ENCODE measurements around the gene FXN.
"Not testable (repeated sequence)": the region's sequence is repeated elsewhere in the genome, so short reads cannot be mapped to it uniquely, and the experiment has no call there.

Gene FXN
- total RNA-seq: 7.0 to 10.6 (median 8.8) reads per million in 3 donors

GRCh38 chr9:69035438-69036308 is at the start of gene FXN:
FXN (plus strand) TSS chr9:69035752; CDS start chr9:69035783, 31 bp downstream.
- Histone ChIP-seq H3K9me3 (ENCODE audit: control insufficient read depth, low read length) (no peaks in the 10 kb centered on the region), H3K4me3 (ENCODE audit: insufficient read depth, low read depth, low read length, poor library complexity, severe bottlenecking) (peak within 1 kb of the TSS; percentile 62), H3K36me3 (ENCODE audit: control insufficient read depth, insufficient read depth, low read length) (no peaks in the 10 kb centered on the region), H3K4me1 (ENCODE audit: control insufficient read depth, insufficient read depth, low read length, poor library complexity, severe bottlenecking) (peaks cover 5% of the 10 kb centered on the region), H3K27ac (ENCODE audit: insufficient read depth, low read length, poor library complexity, severe bottlenecking) (peak within 1 kb of the TSS; percentile 55), H3K27me3 (replicated peaks; ENCODE audit: control insufficient read depth, insufficient read depth, low read length, poor library complexity, severe bottlenecking) (no peaks in the 10 kb centered on the region)
- peak; percentile 51 to 68 (median 60) for DNase-seq

GRCh38 chr9:68986949-68987348 is 48.6 kb upstream of the FXN start:
- not testable (repeated sequence) for H3K27ac ChIP-seq (ENCODE audit: insufficient read depth, low read length, poor library complexity, severe bottlenecking); H3K9me3 ChIP-seq (ENCODE audit: control insufficient read depth, low read length); H3K4me1 ChIP-seq (ENCODE audit: control insufficient read depth, insufficient read depth, low read length, poor library complexity, severe bottlenecking); H3K27me3 ChIP-seq (replicated peaks; ENCODE audit: control insufficient read depth, insufficient read depth, low read length, poor library complexity, severe bottlenecking); H3K4me3 ChIP-seq (ENCODE audit: insufficient read depth, low read depth, low read length, poor library complexity, severe bottlenecking); H3K36me3 ChIP-seq (ENCODE audit: control insufficient read depth, insufficient read depth, low read length); DNase-seq

GRCh38 chr9:68991457-68991856 is 44.1 kb upstream of the FXN start:
- Histone ChIP-seq H3K4me1 (ENCODE audit: control insufficient read depth, insufficient read depth, low read length, poor library complexity, severe bottlenecking) (no peaks in the 10 kb centered on the region), H3K9me3 (ENCODE audit: control insufficient read depth, low read length) (no peaks in the 10 kb centered on the region), H3K4me3 (ENCODE audit: insufficient read depth, low read depth, low read length, poor library complexity, severe bottlenecking) (no peak overlapping the region), H3K27me3 (replicated peaks; ENCODE audit: control insufficient read depth, insufficient read depth, low read length, poor library complexity, severe bottlenecking) (no peaks in the 10 kb centered on the region), H3K27ac (ENCODE audit: insufficient read depth, low read length, poor library complexity, severe bottlenecking) (no peak overlapping the region), H3K36me3 (ENCODE audit: control insufficient read depth, insufficient read depth, low read length) (no peaks in the 10 kb centered on the region)
- DNase-seq: no peak

GRCh38 chr9:68995776-68996175 is 39.8 kb upstream of the FXN start:
- no peak for DNase-seq
- no peaks in the 10 kb centered on the region for H3K9me3 ChIP-seq (ENCODE audit: control insufficient read depth, low read length)
- H3K27ac ChIP-seq (ENCODE audit: insufficient read depth, low read length, poor library complexity, severe bottlenecking): no peak overlapping the region
- no peaks in the 10 kb centered on the region for H3K4me1 ChIP-seq (ENCODE audit: control insufficient read depth, insufficient read depth, low read length, poor library complexity, severe bottlenecking)
- no peaks in the 10 kb centered on the region for H3K27me3 ChIP-seq (replicated peaks; ENCODE audit: control insufficient read depth, insufficient read depth, low read length, poor library complexity, severe bottlenecking)
- no peak overlapping the region for H3K4me3 ChIP-seq (ENCODE audit: insufficient read depth, low read depth, low read length, poor library complexity, severe bottlenecking)
- no peaks in the 10 kb centered on the region for H3K36me3 ChIP-seq (ENCODE audit: control insufficient read depth, insufficient read depth, low read length)

GRCh38 chr9:68996462-68996861 is 39.1 kb upstream of the FXN start:
- no peak overlapping the region for H3K27ac ChIP-seq (ENCODE audit: insufficient read depth, low read length, poor library complexity, severe bottlenecking)

GRCh38 chr9:68997666-68998065 is 37.9 kb upstream of the FXN start:
- H3K9me3 ChIP-seq (ENCODE audit: control insufficient read depth, low read length): no peaks in the 10 kb centered on the region
- no peak for DNase-seq
- H3K27ac ChIP-seq (ENCODE audit: insufficient read depth, low read length, poor library complexity, severe bottlenecking): no peak overlapping the region
- H3K4me3 ChIP-seq (ENCODE audit: insufficient read depth, low read depth, low read length, poor library complexity, severe bottlenecking): no peak overlapping the region
- H3K27me3 ChIP-seq (replicated peaks; ENCODE audit: control insufficient read depth, insufficient read depth, low read length, poor library complexity, severe bottlenecking): no peaks in the 10 kb centered on the region
- H3K36me3 ChIP-seq (ENCODE audit: control insufficient read depth, insufficient read depth, low read length): no peaks in the 10 kb centered on the region
- H3K4me1 ChIP-seq (ENCODE audit: control insufficient read depth, insufficient read depth, low read length, poor library complexity, severe bottlenecking): no peaks in the 10 kb centered on the region

More at GRCh38 chr9:68996462-68996861, 39.1 kb upstream of the FXN start:
- no peak for DNase-seq
- no peaks in the 10 kb centered on the region for H3K27me3 ChIP-seq (replicated peaks; ENCODE audit: control insufficient read depth, insufficient read depth, low read length, poor library complexity, severe bottlenecking)
- no peaks in the 10 kb centered on the region for H3K4me1 ChIP-seq (ENCODE audit: control insufficient read depth, insufficient read depth, low read length, poor library complexity, severe bottlenecking)
- no peaks in the 10 kb centered on the region for H3K36me3 ChIP-seq (ENCODE audit: control insufficient read depth, insufficient read depth, low read length)
- no peaks in the 10 kb centered on the region for H3K9me3 ChIP-seq (ENCODE audit: control insufficient read depth, low read length)
- H3K4me3 ChIP-seq (ENCODE audit: insufficient read depth, low read depth, low read length, poor library complexity, severe bottlenecking): no peak overlapping the region

- Histone ChIP-seq H3K4me1 (ENCODE audit: control insufficient read depth, insufficient read depth, low read length, poor library complexity, severe bottlenecking) (no peaks in the 10 kb centered on the region), H3K9me3 (ENCODE audit: control insufficient read depth, low read length) (no peaks in the 10 kb centered on the region)
Observed at GRCh38 chr9:68998385-68998784, 37.2 kb upstream of the FXN start.

GRCh38 chr9:68998812-68999211 is 36.7 kb upstream of the FXN start:
- Histone ChIP-seq H3K4me1 (ENCODE audit: control insufficient read depth, insufficient read depth, low read length, poor library complexity, severe bottlenecking) (no peaks in the 10 kb centered on the region), H3K36me3 (ENCODE audit: control insufficient read depth, insufficient read depth, low read length) (no peaks in the 10 kb centered on the region), H3K27ac (ENCODE audit: insufficient read depth, low read length, poor library complexity, severe bottlenecking) (no peak overlapping the region), H3K9me3 (ENCODE audit: control insufficient read depth, low read length) (no peaks in the 10 kb centered on the region), H3K4me3 (ENCODE audit: insufficient read depth, low read depth, low read length, poor library complexity, severe bottlenecking) (no peak overlapping the region), H3K27me3 (replicated peaks; ENCODE audit: control insufficient read depth, insufficient read depth, low read length, poor library complexity, severe bottlenecking) (no peaks in the 10 kb centered on the region)
- no peak for DNase-seq

More at GRCh38 chr9:68998385-68998784, 37.2 kb upstream of the FXN start:
- H3K36me3 ChIP-seq (ENCODE audit: control insufficient read depth, insufficient read depth, low read length): no peaks in the 10 kb centered on the region
- H3K4me3 ChIP-seq (ENCODE audit: insufficient read depth, low read depth, low read length, poor library complexity, severe bottlenecking): no peak overlapping the region
- H3K27ac ChIP-seq (ENCODE audit: insufficient read depth, low read length, poor library complexity, severe bottlenecking): no peak overlapping the region
- H3K27me3 ChIP-seq (replicated peaks; ENCODE audit: control insufficient read depth, insufficient read depth, low read length, poor library complexity, severe bottlenecking): no peaks in the 10 kb centered on the region
- DNase-seq: no peak

- no peaks in the 10 kb centered on the region for H3K27me3 ChIP-seq (replicated peaks; ENCODE audit: control insufficient read depth, insufficient read depth, low read length, poor library complexity, severe bottlenecking)
- H3K27ac ChIP-seq (ENCODE audit: insufficient read depth, low read length, poor library complexity, severe bottlenecking): no peak overlapping the region
- no peaks in the 10 kb centered on the region for H3K9me3 ChIP-seq (ENCODE audit: control insufficient read depth, low read length)
- H3K36me3 ChIP-seq (ENCODE audit: control insufficient read depth, insufficient read depth, low read length): no peaks in the 10 kb centered on the region
- no peak overlapping the region for H3K4me3 ChIP-seq (ENCODE audit: insufficient read depth, low read depth, low read length, poor library complexity, severe bottlenecking)
- DNase-seq: peak in 2 of 3 donors; percentile 23 to 44
- no peaks in the 10 kb centered on the region for H3K4me1 ChIP-seq (ENCODE audit: control insufficient read depth, insufficient read depth, low read length, poor library complexity, severe bottlenecking)
Observed at GRCh38 chr9:68999393-69000105, 36.0 kb upstream of the FXN start.

GRCh38 chr9:69001921-69002320 is 33.6 kb upstream of the FXN start:
- no peaks in the 10 kb centered on the region for H3K36me3 ChIP-seq (ENCODE audit: control insufficient read depth, insufficient read depth, low read length)
- no peak overlapping the region for H3K4me3 ChIP-seq (ENCODE audit: insufficient read depth, low read depth, low read length, poor library complexity, severe bottlenecking)
- H3K4me1 ChIP-seq (ENCODE audit: control insufficient read depth, insufficient read depth, low read length, poor library complexity, severe bottlenecking): no peaks in the 10 kb centered on the region
- no peak overlapping the region for H3K27ac ChIP-seq (ENCODE audit: insufficient read depth, low read length, poor library complexity, severe bottlenecking)
- no peaks in the 10 kb centered on the region for H3K9me3 ChIP-seq (ENCODE audit: control insufficient read depth, low read length)
- no peaks in the 10 kb centered on the region for H3K27me3 ChIP-seq (replicated peaks; ENCODE audit: control insufficient read depth, insufficient read depth, low read length, poor library complexity, severe bottlenecking)
- DNase-seq: no peak

Data from effector memory CD4-positive, alpha-beta T cell (primary cell).